ENCODE data around the gene STAC.

Gene STAC

GRCh38 chr3:36409862-36410261 lies 29.6 kb downstream of the STAC start:
- no peak for TF ChIP-seq ZFX (IDR thresholded peaks at IDR 0.05)
- TF ChIP-seq CTCF (conservative IDR thresholded peaks at IDR 0.05), result no peak
- no peak overlapping the region for H3K27ac ChIP-seq

- no peak for TF ChIP-seq CTCF (conservative IDR thresholded peaks at IDR 0.05)
- no peak for TF ChIP-seq ZFX (IDR thresholded peaks at IDR 0.05)
- H3K27ac ChIP-seq, result no peak overlapping the region
Measured at GRCh38 chr3:36411587-36411986, 31.3 kb downstream of the STAC start.

- no peak overlapping the region for H3K27ac ChIP-seq
Measured at GRCh38 chr3:36416599-36416998, 36.3 kb downstream of the STAC start.

GRCh38 chr3:36417237-36417636 lies 36.9 kb downstream of the STAC start:
- H3K27ac ChIP-seq, result no peak overlapping the region
- TF ChIP-seq ZFX (IDR thresholded peaks at IDR 0.05) (no peak), CTCF (conservative IDR thresholded peaks at IDR 0.05) (no peak)

More at GRCh38 chr3:36416599-36416998, 36.3 kb downstream of the STAC start:
- TF ChIP-seq ZFX (IDR thresholded peaks at IDR 0.05) (no peak), CTCF (conservative IDR thresholded peaks at IDR 0.05) (no peak)

GRCh38 chr3:36418296-36418695 lies 38.0 kb downstream of the STAC start:
- no peak overlapping the region for H3K27ac ChIP-seq
- TF ChIP-seq ZFX (IDR thresholded peaks at IDR 0.05), result no peak
- TF ChIP-seq CTCF (conservative IDR thresholded peaks at IDR 0.05), result no peak

- TF ChIP-seq CTCF (conservative IDR thresholded peaks at IDR 0.05) (no peak), ZFX (IDR thresholded peaks at IDR 0.05) (no peak)
- H3K27ac ChIP-seq, result no peak overlapping the region
Measured at GRCh38 chr3:36428445-36428844, 48.1 kb downstream of the STAC start.

- no peak for TF ChIP-seq ZFX (IDR thresholded peaks at IDR 0.05)
- no peak for TF ChIP-seq CTCF (conservative IDR thresholded peaks at IDR 0.05)
- H3K27ac ChIP-seq, result no peak overlapping the region
Measured at GRCh38 chr3:36429986-36430485, 49.7 kb downstream of the STAC start.
